GM19328 (cell line): ENCODE data around the gene MAP1LC3B.

Source experiments
- ATAC-seq: cut with Tn5 transposase; IDR thresholded peaks from one replicate; pipeline ENCODE4 v1.9.1; 2021; ENCODE audit warnings: mild to moderate bottlenecking, moderate library complexity; ENCODE audit not compliant: unreplicated experiment

MAP1LC3B gene

GRCh38 chr16:87391950-87392820 lies at the start of gene MAP1LC3B:
Gene MAP1LC3B (plus strand): TSS chr16:87392336. CDS start chr16:87392428, 92 bp downstream.
- peak; percentile 69 for ATAC-seq

GRCh38 chr16:87342504-87342903 lies 49.6 kb upstream of the MAP1LC3B start:
- ATAC-seq: no peak

- ATAC-seq: no peak
These were observed 49.0 kb upstream of the MAP1LC3B start for GRCh38 chr16:87342978-87343752.

DNA sequence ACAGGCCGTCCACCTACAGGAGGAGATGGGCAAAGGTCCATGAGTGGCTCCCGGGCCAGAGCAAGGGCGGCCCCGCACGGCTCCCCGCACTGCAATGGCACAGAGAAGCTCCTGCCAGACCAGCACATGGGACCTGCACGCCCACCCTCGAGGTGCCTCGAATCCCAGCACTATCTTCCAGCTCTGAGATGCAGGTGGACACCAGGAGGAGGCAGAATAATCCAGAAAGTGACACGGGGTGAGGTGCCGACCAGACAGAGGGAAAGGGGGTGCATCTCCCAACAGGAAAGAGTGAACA lies 48.4 kb upstream of the MAP1LC3B start:
- ATAC-seq: no peak

DNA sequence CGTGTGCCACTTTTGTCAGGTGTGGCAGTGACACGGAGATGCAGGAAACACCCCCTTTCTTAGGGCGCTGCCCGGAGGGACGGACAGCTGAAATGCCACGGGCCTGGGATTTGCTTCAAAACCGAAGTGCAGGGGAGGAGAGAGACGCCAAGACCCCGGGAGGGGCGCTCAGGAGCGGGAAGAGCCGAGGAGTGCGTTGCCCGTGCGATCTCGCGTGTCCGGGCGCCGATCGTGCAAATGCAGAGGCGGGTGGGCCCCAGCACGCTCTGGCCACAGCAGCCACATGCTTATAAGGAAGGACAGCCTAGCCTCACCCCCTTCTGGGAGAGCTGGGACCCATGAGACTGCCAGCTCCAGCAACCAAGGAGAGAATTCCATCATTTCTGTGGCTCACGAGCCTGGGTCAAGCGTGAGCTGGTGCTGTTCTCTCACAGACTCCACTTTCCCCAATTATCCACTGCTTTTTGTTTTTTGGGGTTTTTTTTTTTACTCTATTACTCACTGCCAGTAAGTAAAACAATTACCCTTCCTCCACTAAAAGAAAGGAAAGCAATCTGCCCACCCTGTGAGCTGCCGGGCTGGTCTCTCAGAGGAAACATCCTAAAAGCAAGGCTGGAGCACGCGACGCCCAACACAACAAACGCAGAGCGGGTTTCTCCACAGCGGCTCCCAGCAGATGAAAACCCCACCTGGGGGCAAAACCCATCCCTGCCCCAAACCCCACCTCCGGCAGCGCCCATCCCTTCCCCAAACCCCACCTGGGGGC lies 47.8 kb upstream of the MAP1LC3B start:
- ATAC-seq: no peak

- no peak for ATAC-seq
These were observed 47.1 kb upstream of the MAP1LC3B start for GRCh38 chr16:87344931-87345631.

- no peak for ATAC-seq
These were observed 46.3 kb upstream of the MAP1LC3B start for GRCh38 chr16:87345726-87346424.

DNA sequence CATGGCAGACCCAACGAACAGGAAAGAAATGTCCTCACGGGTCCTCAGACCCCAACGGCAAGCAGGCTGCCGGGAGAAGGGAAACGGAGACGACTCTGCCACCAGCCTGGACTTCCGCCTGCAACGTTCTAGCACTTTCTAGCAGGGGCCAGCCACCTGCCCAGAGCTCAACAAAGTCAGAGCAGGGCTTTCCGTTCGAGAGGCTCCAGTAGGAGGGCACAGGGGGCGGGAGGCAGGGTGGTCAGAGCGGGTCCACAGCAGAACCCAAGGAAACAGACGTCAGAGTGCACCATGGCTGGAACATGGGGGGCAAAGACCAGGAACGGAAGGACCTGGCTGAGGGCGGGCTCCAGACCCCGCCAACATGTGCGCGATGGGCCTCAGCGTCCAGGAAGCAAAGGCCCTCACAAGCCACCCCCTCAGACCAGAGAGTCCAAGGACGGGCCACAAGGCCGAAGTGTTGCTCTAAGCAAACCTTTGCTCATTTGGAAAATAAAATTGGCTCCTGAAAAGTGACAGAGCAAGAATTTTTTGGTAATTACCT lies 45.5 kb upstream of the MAP1LC3B start:
- ATAC-seq: no peak

- no peak for ATAC-seq
These were observed 44.1 kb upstream of the MAP1LC3B start for GRCh38 chr16:87347932-87348615.

GRCh38 chr16:87348616-87349157 lies 43.4 kb upstream of the MAP1LC3B start:
- no peak for ATAC-seq

GRCh38 chr16:87350031-87350430 lies 42.1 kb upstream of the MAP1LC3B start:
- ATAC-seq: no peak

GRCh38 chr16:87350681-87351319 lies 41.3 kb upstream of the MAP1LC3B start:
- ATAC-seq: no peak

GRCh38 chr16:87351320-87351698 lies 40.8 kb upstream of the MAP1LC3B start:
- ATAC-seq: no peak

DNA sequence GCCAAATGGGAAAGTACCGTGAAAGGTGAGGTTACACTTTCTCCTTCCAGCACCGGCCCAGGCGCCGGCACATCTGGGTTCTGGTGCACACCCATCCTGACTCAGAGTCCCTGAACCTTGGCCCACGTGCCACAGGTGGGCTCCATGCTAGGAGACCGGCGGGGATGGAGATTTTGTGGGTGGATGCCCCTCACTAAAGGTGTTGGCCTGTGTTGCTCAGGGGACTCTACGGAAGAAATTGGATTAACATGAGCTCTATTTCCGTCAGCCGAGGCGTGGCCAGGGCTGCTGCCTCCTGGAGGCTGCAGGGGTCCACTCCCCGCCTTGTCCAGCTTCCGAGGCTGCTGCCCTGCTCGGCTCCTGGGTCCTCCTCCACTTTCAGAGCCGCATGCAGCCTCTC lies 39.3 kb upstream of the MAP1LC3B start:
- ATAC-seq: no peak

GRCh38 chr16:87353613-87354012 lies 38.5 kb upstream of the MAP1LC3B start:
- ATAC-seq: no peak

- ATAC-seq: no peak
These were observed 35.7 kb upstream of the MAP1LC3B start for GRCh38 chr16:87356491-87356853.

- no peak for ATAC-seq
These were observed 33.9 kb upstream of the MAP1LC3B start for GRCh38 chr16:87358250-87358649.

DNA sequence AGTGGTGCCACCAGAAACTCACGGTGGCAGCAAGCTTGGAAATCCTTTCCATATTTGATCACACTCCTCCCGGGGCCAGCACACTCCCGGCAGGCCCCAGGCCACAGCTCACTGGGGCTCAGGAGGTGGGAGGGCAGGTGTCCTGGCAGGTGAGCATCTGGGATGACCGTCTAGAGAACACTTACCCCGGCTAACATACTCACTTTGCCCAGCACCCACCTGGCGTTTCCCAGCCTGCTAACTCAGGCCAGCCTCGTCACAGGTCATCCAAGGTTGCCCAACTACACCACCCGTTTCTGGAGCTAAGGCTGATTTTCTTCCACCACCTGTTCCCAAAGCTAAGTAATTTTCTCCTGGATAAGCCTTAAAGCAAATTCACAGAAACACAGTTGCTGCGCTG lies 33.4 kb upstream of the MAP1LC3B start:
- no peak for ATAC-seq

DNA sequence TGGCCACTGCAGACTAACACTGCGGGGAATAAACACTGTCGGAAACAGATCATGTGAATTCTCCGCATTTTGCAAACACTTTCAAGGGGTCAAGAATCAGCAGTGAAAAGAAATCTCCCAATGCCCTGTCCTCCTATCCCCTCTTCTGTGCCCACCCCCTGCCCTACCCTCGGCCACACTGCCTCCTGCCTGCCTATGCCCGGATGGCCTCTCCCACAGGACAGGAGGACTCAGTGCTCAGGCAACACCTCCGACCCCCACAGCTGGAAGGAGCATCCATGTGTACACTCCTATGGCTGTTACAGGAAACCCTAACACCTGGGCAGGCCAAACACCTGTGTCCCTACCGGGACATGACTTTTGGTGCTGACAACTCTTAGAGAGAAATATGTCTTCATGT lies 33.0 kb upstream of the MAP1LC3B start:
- no peak for ATAC-seq
